CD4-positive, alpha-beta T cell treated with Interleukin-21 for 1 hour (primary cell): ENCODE results near the gene CHST12.
"Not testable (repeated sequence)": the region's sequence is repeated elsewhere in the genome, so short reads cannot be mapped to it uniquely, and the experiment has no call there.

Source experiments
- DNase-seq: peaks from one replicate; pipeline ENCODE4 v3.0.0-alpha.2; 2020

CHST12 gene

GRCh38 chr7:2405201-2405600 lies 1.8 kb downstream of the CHST12 start:
- peak; percentile 9 for DNase-seq

- peak; percentile 78 for DNase-seq
Measured at GRCh38 chr7:2405601-2406345, 2.4 kb downstream of the CHST12 start.

- peak; percentile 20 for DNase-seq
Measured at GRCh38 chr7:2409745-2410414, 6.5 kb downstream of the CHST12 start.

GRCh38 chr7:2411049-2411448 lies 7.6 kb downstream of the CHST12 start:
- no peak for DNase-seq

- no peak for DNase-seq
Measured at GRCh38 chr7:2411815-2412586, 8.6 kb downstream of the CHST12 start.

- DNase-seq: no peak
Measured at GRCh38 chr7:2412587-2413201, 9.3 kb downstream of the CHST12 start.

GRCh38 chr7:2416063-2416462 lies 12.7 kb downstream of the CHST12 start:
- no peak for DNase-seq

GRCh38 chr7:2416650-2417049 lies 13.2 kb downstream of the CHST12 start:
- no peak for DNase-seq

- not testable (repeated sequence) for DNase-seq
Measured at GRCh38 chr7:2417178-2417577, 13.8 kb downstream of the CHST12 start.

- DNase-seq: peak; percentile 67
Measured at GRCh38 chr7:2417981-2418481, 14.6 kb downstream of the CHST12 start.

- no peak for DNase-seq
Measured at GRCh38 chr7:2420216-2420933, 17.0 kb downstream of the CHST12 start.

- DNase-seq: no peak
Measured at GRCh38 chr7:2421943-2422310, 18.5 kb downstream of the CHST12 start.

GRCh38 chr7:2425749-2426148 lies 22.3 kb downstream of the CHST12 start:
- no peak for DNase-seq

- DNase-seq: peak; percentile 50
Measured at GRCh38 chr7:2431260-2431867, 28.0 kb downstream of the CHST12 start.

- no peak for DNase-seq
Measured at GRCh38 chr7:2432910-2433712, 29.7 kb downstream of the CHST12 start.

GRCh38 chr7:2433713-2434550 lies 30.5 kb downstream of the CHST12 start:
- DNase-seq: no peak

- no peak for DNase-seq
Measured at GRCh38 chr7:2435146-2435545, 31.7 kb downstream of the CHST12 start.

- DNase-seq: no peak
Measured at GRCh38 chr7:2436341-2437104, 33.1 kb downstream of the CHST12 start.

- DNase-seq: no peak
Measured at GRCh38 chr7:2437136-2437535, 33.7 kb downstream of the CHST12 start.
